Endothelial cell (in vitro differentiated cells): ENCODE data around the gene DQX1. TPM values are rescaled to one million over a fixed set of nuclear protein-coding genes. Genes with fewer than 3 reads are reported as not detected.
A peak's percentile ranks its signal among the peaks of the same experiment; 100 is the strongest.

Source experiments
- DNase-seq: peaks from one replicate; pipeline ENCODE4 v3.0.0; 2021; ENCODE audit warnings: low spot score
- H3K27ac Mint-ChIP-seq: one replicate; pipeline ENCODE4 v1.8.0; 2021; ENCODE audit warnings: mixed read lengths, inconsistent platforms; ENCODE audit not compliant: unreplicated experiment
- H3K27me3 Mint-ChIP-seq: one replicate; pipeline ENCODE4 v1.8.0; 2021; ENCODE audit warnings: mild to moderate bottlenecking, moderate library complexity, mixed read lengths, inconsistent platforms; ENCODE audit not compliant: unreplicated experiment
- H3K36me3 Mint-ChIP-seq: one replicate; pipeline ENCODE4 v1.8.0; 2021; ENCODE audit warnings: mild to moderate bottlenecking, low read depth, mixed read lengths, inconsistent platforms; ENCODE audit not compliant: unreplicated experiment
- H3K4me1 Mint-ChIP-seq: one replicate; pipeline ENCODE4 v1.8.0; 2021; ENCODE audit warnings: mild to moderate bottlenecking, mixed read lengths, inconsistent platforms; ENCODE audit not compliant: unreplicated experiment
- H3K4me3 Mint-ChIP-seq: one replicate; pipeline ENCODE4 v1.8.0; 2021; ENCODE audit warnings: mild to moderate bottlenecking, mixed read lengths, inconsistent platforms; ENCODE audit not compliant: unreplicated experiment
- H3K9me3 Mint-ChIP-seq: one replicate; pipeline ENCODE4 v1.8.0; 2021; ENCODE audit warnings: mixed read lengths, inconsistent platforms; ENCODE audit not compliant: unreplicated experiment
- total RNA-seq: library from RNA; stranded (reverse); fragmentation: NEBNext Ultra II Directional; extraction: Animal tissue kit (Norgen Biotek cat#: 25700); gene quantifications from one replicate; pipeline ENCODE4 v1.2.1, GENCODE V29; 2021; ENCODE audit not compliant: unreplicated experiment
- TF ChIP-seq, protein P1 (sequence below): fragments of 200-600 bp; sonication (generic); IDR thresholded peaks from one replicate; pipeline ENCODE4 v1.5.0; 2021; ENCODE audit warnings: antibody characterized with exemption; ENCODE audit not compliant: unreplicated experiment

The DQX1 gene
- total RNA-seq, 1 donor from 2014 or later: 3.5 TPM

DNA sequence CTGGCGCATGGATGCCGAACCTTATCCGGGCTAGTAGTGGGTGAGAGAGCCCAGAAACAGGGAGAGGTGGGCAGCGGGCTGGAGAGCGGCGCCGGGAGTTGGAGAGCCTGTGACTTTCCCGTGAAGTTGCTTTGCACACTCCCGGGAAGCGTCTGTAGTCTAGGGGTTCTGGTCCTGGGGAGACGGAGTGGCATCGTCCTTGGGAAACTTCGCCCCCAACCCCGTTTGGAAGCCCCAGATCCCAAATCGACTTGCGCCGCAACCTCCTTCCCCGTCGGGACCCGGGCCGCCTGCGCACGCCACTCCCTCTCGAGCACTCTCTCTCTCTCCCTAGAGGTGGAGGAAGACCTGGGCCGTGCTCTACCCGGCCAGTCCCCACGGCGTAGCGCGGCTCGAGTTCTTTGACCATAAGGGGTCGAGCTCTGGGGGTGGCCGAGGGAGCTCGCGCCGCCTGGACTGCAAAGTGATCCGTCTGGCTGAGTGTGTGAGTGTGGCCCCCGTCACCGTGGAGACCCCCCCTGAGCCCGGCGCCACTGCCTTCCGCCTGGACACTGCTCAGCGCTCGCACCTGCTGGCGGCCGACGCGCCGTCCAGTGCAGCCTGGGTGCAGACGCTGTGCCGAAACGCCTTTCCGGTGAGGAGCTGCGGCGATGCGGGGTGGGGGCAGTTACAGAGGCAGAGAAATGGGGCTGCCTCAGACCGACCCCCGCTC is 28.9 kb upstream of the DQX1 start:
- TF ChIP-seq, protein P1, sequence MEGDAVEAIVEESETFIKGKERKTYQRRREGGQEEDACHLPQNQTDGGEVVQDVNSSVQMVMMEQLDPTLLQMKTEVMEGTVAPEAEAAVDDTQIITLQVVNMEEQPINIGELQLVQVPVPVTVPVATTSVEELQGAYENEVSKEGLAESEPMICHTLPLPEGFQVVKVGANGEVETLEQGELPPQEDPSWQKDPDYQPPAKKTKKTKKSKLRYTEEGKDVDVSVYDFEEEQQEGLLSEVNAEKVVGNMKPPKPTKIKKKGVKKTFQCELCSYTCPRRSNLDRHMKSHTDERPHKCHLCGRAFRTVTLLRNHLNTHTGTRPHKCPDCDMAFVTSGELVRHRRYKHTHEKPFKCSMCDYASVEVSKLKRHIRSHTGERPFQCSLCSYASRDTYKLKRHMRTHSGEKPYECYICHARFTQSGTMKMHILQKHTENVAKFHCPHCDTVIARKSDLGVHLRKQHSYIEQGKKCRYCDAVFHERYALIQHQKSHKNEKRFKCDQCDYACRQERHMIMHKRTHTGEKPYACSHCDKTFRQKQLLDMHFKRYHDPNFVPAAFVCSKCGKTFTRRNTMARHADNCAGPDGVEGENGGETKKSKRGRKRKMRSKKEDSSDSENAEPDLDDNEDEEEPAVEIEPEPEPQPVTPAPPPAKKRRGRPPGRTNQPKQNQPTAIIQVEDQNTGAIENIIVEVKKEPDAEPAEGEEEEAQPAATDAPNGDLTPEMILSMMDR: no peak
- Mint-ChIP-seq H3K4me1 (peaks cover 26% of the 10 kb centered on the region), H3K9me3 (no peaks in the 10 kb centered on the region), H3K4me3 (peak overlapping the region; percentile 95), H3K27me3 (peaks cover 4% of the 10 kb centered on the region), H3K36me3 (peaks cover 11% of the 10 kb centered on the region), H3K27ac (peak overlapping the region; percentile 67)
- peak; percentile 48 for DNase-seq

DNA sequence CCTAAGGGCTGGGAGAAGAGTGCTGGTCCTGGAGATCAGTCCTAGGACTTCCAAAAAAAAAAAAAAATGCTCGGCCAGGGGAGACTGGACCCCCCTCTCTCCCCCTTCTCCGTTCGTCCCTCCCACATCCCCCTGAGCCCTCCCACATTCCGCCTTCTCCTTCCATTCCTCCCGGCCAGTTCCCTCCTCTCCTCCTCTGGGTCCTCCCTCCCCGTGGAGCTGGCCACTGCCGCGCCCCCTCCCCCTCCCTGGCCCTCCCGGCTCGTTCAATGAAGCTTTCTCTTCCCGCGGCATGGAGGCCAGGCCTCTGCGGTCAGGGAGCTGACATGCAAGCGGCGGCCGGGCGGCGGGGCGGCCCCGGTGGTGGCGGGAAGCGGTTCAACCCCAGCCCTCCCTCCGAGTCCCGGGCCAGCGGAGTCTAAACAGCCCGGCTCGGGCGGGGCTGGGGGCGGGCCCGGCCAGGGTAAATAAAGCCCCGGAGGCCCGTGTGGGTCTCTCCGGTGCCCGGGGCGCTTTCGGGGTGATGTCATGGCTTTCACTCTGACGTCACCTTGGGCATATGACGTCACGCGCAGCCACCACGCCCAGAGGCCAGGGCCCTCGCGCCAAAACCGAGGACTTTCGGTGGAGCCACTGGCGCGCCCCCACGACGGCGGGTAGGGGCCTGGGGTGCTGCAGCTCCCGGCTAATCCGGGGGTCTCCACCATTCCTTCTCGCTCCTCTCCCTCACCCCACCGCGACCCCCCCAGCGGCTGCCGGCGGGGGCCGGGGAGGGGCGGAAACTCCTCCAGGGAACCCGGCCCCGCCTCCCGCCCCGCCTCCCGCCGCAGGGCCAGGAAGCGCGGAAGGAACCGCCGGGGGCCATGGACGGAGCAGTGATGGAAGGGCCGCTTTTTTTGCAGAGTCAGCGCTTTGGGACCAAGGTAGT is 28.1 kb upstream of the DQX1 start, which contains the start of the genes DOK1 and LOXL3:
Gene DOK1 (plus strand): TSS at position 829 of the 928 bp plus-strand sequence. CDS start 35 bp downstream, at position 864.
Gene LOXL3 (minus strand): TSS at position 51 of the 928 bp plus-strand sequence. CDS start 1,308 bp downstream, outside the sequence.
- Mint-ChIP-seq H3K27ac (peak within 1 kb of the TSS; percentile 67), H3K9me3 (no peaks in the 10 kb centered on the region), H3K36me3 (peaks cover 11% of the 10 kb centered on the region), H3K27me3 (peaks cover 2% of the 10 kb centered on the region), H3K4me1 (peaks cover 29% of the 10 kb centered on the region), H3K4me3 (peak within 1 kb of the TSS; percentile 95)
- peak; percentile 75 for DNase-seq
- TF ChIP-seq, protein P1: no peak

DNA sequence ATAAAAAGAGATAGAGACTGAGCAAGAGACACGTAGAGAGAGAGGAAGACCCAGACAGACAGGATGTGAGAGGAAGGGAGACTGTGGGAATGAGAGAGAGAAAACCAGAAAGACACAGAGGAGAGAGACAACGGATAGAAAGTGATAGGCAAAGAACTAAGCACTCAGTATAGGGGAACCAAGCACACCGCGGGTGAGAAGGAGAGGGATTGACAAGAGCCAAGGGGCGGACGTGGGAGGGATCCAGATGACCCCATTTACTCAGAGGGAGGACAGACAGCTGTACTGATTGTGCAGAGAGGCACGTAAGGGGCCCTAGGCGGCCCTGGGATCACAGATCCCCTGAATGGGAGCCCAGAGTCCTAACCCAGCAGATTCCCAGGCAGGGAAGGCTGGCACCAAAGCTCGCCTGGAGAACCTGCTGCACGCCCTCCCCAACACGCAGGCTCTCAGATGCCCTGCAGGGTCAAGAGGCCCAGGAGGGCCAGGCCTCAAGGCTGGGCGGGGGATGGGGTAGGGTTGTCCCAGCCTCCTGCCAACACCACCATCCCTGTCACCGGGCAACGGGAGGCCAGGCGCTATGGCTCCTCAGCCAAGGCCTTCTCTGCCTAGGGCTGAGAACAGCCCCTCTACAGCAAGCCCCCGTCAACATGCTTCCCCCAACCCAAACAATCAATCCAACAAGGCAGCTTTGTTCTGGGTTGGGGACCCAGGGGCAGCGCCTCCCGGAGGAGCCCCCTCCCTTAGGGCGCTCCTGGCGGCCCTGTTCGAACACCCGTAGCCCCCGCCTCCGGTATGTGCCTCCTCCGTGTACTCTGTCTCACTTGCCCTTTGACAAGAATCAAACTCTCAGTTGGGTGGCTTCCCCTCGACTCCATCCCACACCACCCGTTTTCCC is 27.1 kb upstream of the DQX1 start:
- TF ChIP-seq, protein P1: no peak
- H3K4me3 Mint-ChIP-seq: peak overlapping the region; percentile 89
- H3K27me3 Mint-ChIP-seq: peaks cover 5% of the 10 kb centered on the region
- peak overlapping the region; percentile 38 for H3K27ac Mint-ChIP-seq
- peaks cover 15% of the 10 kb centered on the region for H3K36me3 Mint-ChIP-seq
- H3K4me1 Mint-ChIP-seq: peaks cover 25% of the 10 kb centered on the region
- no peaks in the 10 kb centered on the region for H3K9me3 Mint-ChIP-seq
- DNase-seq: no peak

DNA sequence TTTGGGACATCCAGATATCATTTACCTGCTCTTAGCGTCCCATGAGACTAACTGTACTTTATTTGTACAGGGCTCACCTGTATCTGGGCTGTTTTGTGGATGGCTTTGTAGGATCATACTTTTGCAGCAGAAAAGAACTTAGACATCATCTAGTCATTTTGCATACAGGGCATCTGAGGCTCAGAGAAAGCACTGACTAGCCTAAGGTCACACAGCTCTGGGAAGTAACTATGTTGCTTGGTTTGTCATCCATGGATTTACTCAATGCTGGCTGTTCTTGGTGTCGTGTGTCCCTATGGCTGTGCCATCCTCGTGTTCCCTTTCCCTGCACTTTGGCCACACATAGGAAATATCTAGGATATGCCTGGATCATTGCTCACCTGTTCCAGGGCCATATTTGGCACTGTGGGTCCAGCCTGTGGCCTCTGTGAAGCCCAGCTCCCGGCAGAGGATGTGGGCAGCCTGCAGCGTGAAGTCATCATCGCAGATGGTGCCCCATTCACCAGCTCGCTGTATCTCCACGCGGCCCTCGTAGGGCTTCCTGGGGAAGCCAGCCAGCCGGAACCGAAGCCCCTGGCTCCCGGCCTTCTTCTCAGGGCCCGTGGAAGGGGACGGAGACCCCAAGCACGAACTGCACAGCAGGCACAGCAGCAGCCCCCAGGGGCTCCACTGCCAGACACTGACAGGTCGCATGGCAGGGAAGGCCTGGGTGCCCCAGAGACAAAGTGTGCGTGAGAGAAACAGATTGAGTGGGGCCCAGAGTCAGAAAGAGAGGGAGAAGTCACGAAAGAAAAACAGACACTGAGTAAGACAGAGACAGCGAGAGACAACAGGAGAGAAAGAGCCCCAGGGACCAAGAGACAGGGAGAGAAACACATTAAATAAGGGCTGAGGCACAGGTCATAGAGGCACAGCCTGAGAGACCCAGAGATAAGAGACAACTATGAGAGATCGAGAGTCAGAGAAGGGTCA is 26.2 kb upstream of the DQX1 start:
- H3K27me3 Mint-ChIP-seq: peaks cover 6% of the 10 kb centered on the region
- peaks cover 15% of the 10 kb centered on the region for H3K36me3 Mint-ChIP-seq
- peak overlapping the region; percentile 60 for H3K4me3 Mint-ChIP-seq
- H3K27ac Mint-ChIP-seq: peak overlapping the region; percentile 38
- TF ChIP-seq, protein P1: no peak
- H3K9me3 Mint-ChIP-seq: no peaks in the 10 kb centered on the region
- DNase-seq: no peak
- peaks cover 25% of the 10 kb centered on the region for H3K4me1 Mint-ChIP-seq
